Stomach smooth muscle (tissue), 2 donors: ENCODE data around the gene UNC13B.

Experiments
- H3K27ac ChIP-seq: one replicate; pipeline ENCODE4 v1.7.0; 2013; ENCODE audit warnings: mild to moderate bottlenecking, low read length, inconsistent platforms
- H3K27me3 ChIP-seq, 2 donors: one replicate each; pipeline ENCODE4 v1.7.0; 2013; ENCODE audit warnings: low read length in 2 of 2; ENCODE audit not compliant: insufficient read depth in 2 of 2, control insufficient read depth in 1 of 2
- H3K36me3 ChIP-seq, 2 donors: one replicate each; pipeline ENCODE4 v1.7.0; 2013; ENCODE audit warnings: low read length in 2 of 2; ENCODE audit not compliant: control insufficient read depth in 2 of 2, insufficient read depth in 2 of 2
- H3K4me1 ChIP-seq: one replicate; pipeline ENCODE4 v1.7.0; 2013; ENCODE audit warnings: low read length; ENCODE audit not compliant: control insufficient read depth, insufficient read depth
- H3K4me3 ChIP-seq, 2 donors: one replicate each; pipeline ENCODE4 v1.7.0; 2013; ENCODE audit warnings: low read length in 2 of 2
- H3K9ac ChIP-seq, 2 donors: one replicate each; pipeline ENCODE4 v1.7.0; 2013; ENCODE audit warnings: low read length in 2 of 2, mild to moderate bottlenecking in 1 of 2
- H3K9me3 ChIP-seq, 2 donors: one replicate each; pipeline ENCODE4 v1.7.0; 2013; ENCODE audit warnings: low read length in 2 of 2; ENCODE audit not compliant: control insufficient read depth in 2 of 2
- donor health status: healthy.
- donor health status: Pancreatic carcinoma.

UNC13B gene

GRCh38 chr9:35349287-35349990, 187.6 kb downstream of the UNC13B start:
- H3K9ac ChIP-seq = no peak overlapping the region
- H3K9me3 ChIP-seq = no peaks in the 10 kb centered on the region
- peaks cover 0 to 4% of the 10 kb centered on the region in 2 donors for H3K36me3 ChIP-seq
- no peak overlapping the region for H3K4me3 ChIP-seq
- H3K27me3 ChIP-seq = no peaks in the 10 kb centered on the region
- H3K4me1 ChIP-seq = no peaks in the 10 kb centered on the region
- no peak overlapping the region for H3K27ac ChIP-seq

- H3K4me1 ChIP-seq = no peaks in the 10 kb centered on the region
Observed at GRCh38 chr9:35350212-35350611, 188.4 kb downstream of the UNC13B start.

GRCh38 chr9:35350827-35351549, 189.2 kb downstream of the UNC13B start:
- Histone ChIP-seq H3K27ac (no peak overlapping the region), H3K9ac (no peak overlapping the region), H3K36me3 (peaks cover 0 to 6% of the 10 kb centered on the region in 2 donors), H3K4me3 (no peak overlapping the region), H3K27me3 (no peaks in the 10 kb centered on the region), H3K4me1 (no peaks in the 10 kb centered on the region), H3K9me3 (no peaks in the 10 kb centered on the region)

More at GRCh38 chr9:35350212-35350611, 188.4 kb downstream of the UNC13B start:
- Histone ChIP-seq H3K4me3 (no peak overlapping the region), H3K27me3 (no peaks in the 10 kb centered on the region), H3K9me3 (no peaks in the 10 kb centered on the region), H3K36me3 (peaks cover 0 to 4% of the 10 kb centered on the region in 2 donors), H3K9ac (no peak overlapping the region), H3K27ac (no peak overlapping the region)

GRCh38 chr9:35353731-35354365, 192.0 kb downstream of the UNC13B start:
- H3K9me3 ChIP-seq = no peaks in the 10 kb centered on the region
- H3K4me3 ChIP-seq = no peak overlapping the region
- H3K27me3 ChIP-seq = no peaks in the 10 kb centered on the region
- H3K36me3 ChIP-seq = peaks cover 0 to 6% of the 10 kb centered on the region in 2 donors
- no peak overlapping the region for H3K9ac ChIP-seq
- H3K4me1 ChIP-seq = no peaks in the 10 kb centered on the region
- no peak overlapping the region for H3K27ac ChIP-seq

GRCh38 chr9:35355939-35356338, 194.1 kb downstream of the UNC13B start:
- Histone ChIP-seq H3K4me1 (no peaks in the 10 kb centered on the region), H3K27me3 (no peaks in the 10 kb centered on the region), H3K9me3 (no peaks in the 10 kb centered on the region), H3K27ac (no peak overlapping the region), H3K36me3 (peaks cover 0 to 6% of the 10 kb centered on the region in 2 donors), H3K9ac (no peak overlapping the region), H3K4me3 (no peak overlapping the region)

GRCh38 chr9:35357116-35357515, 195.3 kb downstream of the UNC13B start:
- H3K27me3 ChIP-seq = no peaks in the 10 kb centered on the region
- no peak overlapping the region for H3K4me3 ChIP-seq
- H3K9me3 ChIP-seq = no peaks in the 10 kb centered on the region
- no peaks in the 10 kb centered on the region for H3K4me1 ChIP-seq
- H3K36me3 ChIP-seq = peaks cover 0 to 6% of the 10 kb centered on the region in 2 donors
- H3K9ac ChIP-seq = no peak overlapping the region
- H3K27ac ChIP-seq = no peak overlapping the region

- H3K27me3 ChIP-seq = no peaks in the 10 kb centered on the region
- no peaks in the 10 kb centered on the region for H3K4me1 ChIP-seq
- no peak overlapping the region for H3K4me3 ChIP-seq
- H3K36me3 ChIP-seq = peaks cover 0 to 4% of the 10 kb centered on the region in 2 donors
- H3K9me3 ChIP-seq = no peaks in the 10 kb centered on the region
- no peak overlapping the region for H3K27ac ChIP-seq
- no peak overlapping the region for H3K9ac ChIP-seq
Observed at GRCh38 chr9:35357826-35358225, 196.0 kb downstream of the UNC13B start.

- H3K9ac ChIP-seq = no peak overlapping the region
- peaks cover 5% of the 10 kb centered on the region for H3K4me1 ChIP-seq
Observed at GRCh38 chr9:35364817-35365585, 203.2 kb downstream of the UNC13B start.

GRCh38 chr9:35366627-35367026, 204.8 kb downstream of the UNC13B start:
- H3K4me1 ChIP-seq = peaks cover 5% of the 10 kb centered on the region
- no peak overlapping the region for H3K4me3 ChIP-seq
- H3K36me3 ChIP-seq = peaks cover 12 to 19% of the 10 kb centered on the region in 2 donors
- no peak overlapping the region for H3K9ac ChIP-seq
- no peaks in the 10 kb centered on the region for H3K27me3 ChIP-seq
- no peak overlapping the region for H3K27ac ChIP-seq
- H3K9me3 ChIP-seq = no peaks in the 10 kb centered on the region

More at GRCh38 chr9:35364817-35365585, 203.2 kb downstream of the UNC13B start:
- Histone ChIP-seq H3K36me3 (peaks cover 6 to 11% of the 10 kb centered on the region in 2 donors), H3K9me3 (no peaks in the 10 kb centered on the region), H3K27me3 (no peaks in the 10 kb centered on the region), H3K4me3 (no peak overlapping the region), H3K27ac (no peak overlapping the region)

GRCh38 chr9:35367451-35367850, 205.6 kb downstream of the UNC13B start:
- Histone ChIP-seq H3K4me1 (peaks cover 5% of the 10 kb centered on the region), H3K27me3 (no peaks in the 10 kb centered on the region)

More at GRCh38 chr9:35367451-35367850, 205.6 kb downstream of the UNC13B start:
- no peak overlapping the region for H3K4me3 ChIP-seq
- no peak overlapping the region for H3K9ac ChIP-seq
- H3K9me3 ChIP-seq = no peaks in the 10 kb centered on the region
- peaks cover 12 to 19% of the 10 kb centered on the region in 2 donors for H3K36me3 ChIP-seq
- H3K27ac ChIP-seq = no peak overlapping the region
